Peyer's patch (tissue), 4 donors: ENCODE measurements around the gene B3GALT6.

Experiments used
- CTCF ChIP-seq, 6 experiments: fragments of 450-650 bp in 4 of 6; fragments of 200-600 bp in 2 of 6; sonication (generic) in 1 of 6; IDR thresholded peaks; one replicate each; pipeline ENCODE4 v1.5.1; 2017 to 2019; ENCODE audit warnings: antibody characterized with exemption in 6 of 6, mild to moderate bottlenecking in 3 of 6, moderate library complexity in 1 of 6
- POLR2A ChIP-seq, 2 donors: fragments of 450-650 bp; IDR thresholded peaks; one replicate each; pipeline ENCODE4 v1.5.1; 2017; ENCODE audit warnings: antibody characterized with exemption in 2 of 2, mild to moderate bottlenecking in 2 of 2, moderate library complexity in 2 of 2

GRCh38 chr1:1282998-1283397 is 51.0 kb downstream of the B3GALT6 start:
- TF ChIP-seq CTCF (IDR thresholded peaks at IDR 0.05) (no peak), POLR2A (IDR thresholded peaks at IDR 0.05) (no peak)
